Measurements from ENCODE around the gene NLRP3.

Gene NLRP3

DNA sequence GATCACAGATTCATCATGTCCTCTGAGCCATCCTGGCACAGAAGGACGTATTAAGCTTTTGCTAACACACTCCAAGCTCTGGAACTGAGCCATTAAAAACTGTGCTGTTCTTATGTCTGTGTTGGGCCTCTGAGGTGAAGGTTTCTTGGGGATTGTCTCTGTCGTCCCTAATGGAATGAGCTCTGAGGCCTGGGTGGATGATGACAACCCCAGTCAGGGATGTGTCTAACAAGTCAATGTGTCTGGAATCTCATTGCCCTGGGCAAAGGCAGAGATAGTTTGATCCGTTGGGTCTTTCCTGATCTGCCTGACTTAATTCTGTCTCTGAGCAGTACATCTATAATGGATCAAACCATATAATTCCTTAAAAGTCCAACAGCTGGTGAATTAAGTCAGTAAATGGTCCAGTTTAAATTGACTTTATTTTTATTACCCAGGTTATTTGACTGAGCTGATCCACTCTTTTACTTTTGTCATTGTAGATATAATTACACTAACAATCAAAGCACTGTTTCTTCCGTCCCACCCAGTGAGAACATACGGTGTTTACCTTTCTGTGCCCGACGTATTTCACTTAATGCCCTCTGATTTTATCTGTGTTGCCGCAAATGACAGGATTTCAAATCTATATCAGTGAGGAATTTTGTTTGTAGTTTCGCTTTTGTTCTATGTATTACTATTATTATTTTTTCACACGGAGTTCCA, 80.8 kb downstream of the NLRP3 start:
- no peak overlapping the region for H2BK15ac ChIP-seq (replicated peaks; ENCODE audit: low read depth)
- H3K27ac ChIP-seq (ENCODE audit: low read depth, low read length) = no peak overlapping the region
- H3K4ac ChIP-seq (ENCODE audit: low read depth, low read length) = no peak overlapping the region
- H3K79me2 ChIP-seq (ENCODE audit: control insufficient read depth, insufficient read depth, low read length) = no peaks in the 10 kb centered on the region
- no peak overlapping the region for H4K8ac ChIP-seq (ENCODE audit: low read depth, low read length)
- H3K56ac ChIP-seq (ENCODE audit: low read length) = no peak overlapping the region
- no peak overlapping the region for H3K18ac ChIP-seq (ENCODE audit: low read length)
- H3K9ac ChIP-seq (ENCODE audit: low read length) = no peak overlapping the region
- no peaks in the 10 kb centered on the region for H3K27me3 ChIP-seq (ENCODE audit: insufficient read depth, low read length, poor library complexity)
- H3K4me1 ChIP-seq (ENCODE audit: control insufficient read depth, low read depth, low read length) = no peaks in the 10 kb centered on the region
- no peak overlapping the region for H4K5ac ChIP-seq (ENCODE audit: low read length)
- H2BK5ac ChIP-seq (ENCODE audit: low read length) = no peak overlapping the region
- DNase-seq = peak; percentile 5
- H3K4me3 ChIP-seq (ENCODE audit: low read length) = no peak overlapping the region
- WGBS (ENCODE audit: extremely low coverage, insufficient coverage, low lambda C conversion rate) = no CpG with 5 or more reads among the region's 10 CpGs
- no peak overlapping the region for H2AK5ac ChIP-seq (ENCODE audit: low read length)
- H3K79me1 ChIP-seq (ENCODE audit: low read length) = no peaks in the 10 kb centered on the region
- H3K36me3 ChIP-seq (ENCODE audit: control insufficient read depth, insufficient read depth, low read length) = no peaks in the 10 kb centered on the region
- no peak overlapping the region for H3K4me2 ChIP-seq (ENCODE audit: low read length)
- H2BK120ac ChIP-seq (ENCODE audit: low read depth, low read length) = no peak overlapping the region
- H3K23ac ChIP-seq (ENCODE audit: low read length) = no peak overlapping the region

Measured in mesendoderm (in vitro differentiated cells).